HG03521 (cell line): ENCODE measurements around the gene SPIB.

Experiments
- ATAC-seq: cut with Tn5 transposase; IDR thresholded peaks from one replicate; pipeline ENCODE4 v1.9.1; 2021; ENCODE audit warnings: mild to moderate bottlenecking, moderate library complexity; ENCODE audit not compliant: unreplicated experiment

SPIB gene

DNA sequence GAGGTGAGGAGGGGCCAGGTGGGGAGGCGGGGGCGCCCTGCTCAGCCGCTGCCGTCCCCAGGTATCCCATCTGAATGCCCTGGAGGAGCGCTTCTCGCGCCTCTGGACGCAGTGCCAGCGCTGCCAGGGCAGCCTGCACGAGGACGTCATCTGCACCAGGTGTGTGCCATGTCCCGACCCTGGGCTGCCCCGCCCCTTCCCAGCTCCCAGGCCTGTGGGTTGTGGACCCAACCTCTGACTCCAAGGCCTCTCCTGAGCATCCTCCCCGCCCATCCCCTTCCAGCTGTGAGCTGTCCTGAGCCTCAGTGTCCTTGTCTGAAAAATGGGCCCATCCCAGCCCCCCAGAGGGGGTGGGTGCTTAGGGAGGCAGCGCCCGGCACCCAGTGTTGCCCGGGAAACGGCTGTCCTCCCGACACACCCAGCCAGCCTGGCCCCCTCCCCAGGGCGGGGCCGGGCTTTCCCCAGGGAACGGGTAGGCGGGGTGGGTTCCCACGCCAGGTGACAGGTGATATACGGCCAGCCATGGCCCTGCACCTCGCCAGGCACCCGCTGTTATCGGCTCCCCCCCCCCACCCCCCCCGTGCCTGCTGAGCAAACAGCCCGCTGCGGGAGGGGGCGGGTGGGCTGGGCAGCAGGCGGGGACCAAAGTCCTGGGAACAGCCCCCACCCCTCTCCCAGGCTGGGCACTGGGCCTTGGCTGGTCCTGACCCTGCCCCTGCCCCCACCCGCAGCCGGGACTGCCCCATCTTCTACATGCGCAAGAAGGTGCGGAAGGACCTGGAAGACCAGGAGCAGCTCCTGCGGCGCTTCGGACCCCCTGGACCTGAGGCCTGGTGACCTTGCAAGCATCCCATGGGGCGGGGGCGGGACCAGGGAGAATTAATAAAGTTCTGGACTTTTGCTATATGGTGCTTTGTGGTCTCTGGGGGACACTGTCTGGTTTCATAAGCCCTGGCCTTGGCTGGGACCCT is 1.3 kb upstream of the SPIB start:
- no peak for ATAC-seq

DNA sequence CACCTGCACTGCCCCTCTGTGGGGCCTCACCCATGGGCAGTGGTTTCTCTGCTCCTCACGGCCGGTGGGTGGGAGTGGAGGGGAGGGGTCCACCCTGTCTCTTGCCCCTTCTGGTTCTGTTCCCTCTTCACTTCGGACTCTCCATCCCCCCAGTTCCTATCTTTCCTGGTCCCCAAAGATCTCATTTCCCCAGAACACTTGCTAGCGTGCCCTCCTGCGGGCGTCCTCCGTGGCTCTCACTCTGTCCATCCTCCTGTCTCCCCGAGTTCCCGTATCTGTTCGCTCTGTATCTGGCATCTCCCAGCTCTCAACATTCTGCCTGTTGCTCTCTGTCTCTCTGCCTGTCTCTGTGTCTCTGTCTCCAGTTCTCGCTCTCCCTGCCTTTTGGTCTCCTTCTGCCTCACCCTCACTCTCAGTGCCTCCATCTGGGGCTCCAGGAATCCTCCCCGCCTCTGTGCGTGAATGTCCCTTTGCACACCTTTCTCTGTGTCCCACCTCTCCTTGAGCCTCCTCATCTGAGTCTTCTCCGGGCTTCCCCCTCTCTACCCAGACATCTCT is 363 bp downstream of the SPIB start:
- no peak for ATAC-seq

DNA sequence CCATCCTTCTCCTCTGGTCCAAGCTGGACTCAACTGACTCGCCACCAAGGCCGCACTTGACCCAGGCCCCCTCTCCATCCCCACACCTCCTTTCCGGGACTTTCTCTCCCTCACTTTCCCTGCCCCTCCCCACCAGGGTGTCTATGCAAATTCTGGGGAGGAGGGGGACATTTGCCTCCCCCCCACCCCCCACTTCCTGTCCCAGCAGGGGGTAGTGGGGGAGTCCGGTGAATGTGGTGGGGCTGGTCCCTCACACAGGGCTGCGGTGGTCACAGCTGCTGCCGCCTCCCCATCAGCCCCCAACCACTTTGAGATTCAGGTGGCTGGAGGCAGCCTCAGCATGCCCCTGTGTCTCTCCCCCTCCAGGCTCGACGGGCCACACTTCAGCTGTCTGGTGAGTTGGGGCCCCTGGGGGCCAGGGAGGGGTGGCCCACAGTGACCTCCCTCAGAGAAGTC is 870 bp downstream of the SPIB start:
- no peak for ATAC-seq

DNA sequence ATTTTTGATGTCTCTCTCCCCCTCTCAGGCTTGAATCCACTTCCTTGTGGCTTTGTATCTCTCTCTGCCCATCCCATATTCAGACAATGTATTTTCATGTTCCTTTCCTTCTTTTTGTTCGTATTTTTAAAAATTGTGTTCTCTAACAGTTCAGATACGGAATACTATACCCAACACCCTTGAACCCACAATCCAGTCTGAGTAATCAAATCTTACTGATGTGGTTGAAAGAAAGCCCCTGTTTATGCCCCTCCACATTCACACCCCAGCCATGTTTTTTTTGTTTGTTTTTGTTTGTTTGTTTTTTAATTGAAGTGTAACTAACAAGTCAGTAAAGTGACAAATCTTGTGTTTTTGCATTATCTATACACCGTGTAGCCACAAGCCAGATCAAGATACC is 1.4 kb downstream of the SPIB start:
- ATAC-seq, result no peak

DNA sequence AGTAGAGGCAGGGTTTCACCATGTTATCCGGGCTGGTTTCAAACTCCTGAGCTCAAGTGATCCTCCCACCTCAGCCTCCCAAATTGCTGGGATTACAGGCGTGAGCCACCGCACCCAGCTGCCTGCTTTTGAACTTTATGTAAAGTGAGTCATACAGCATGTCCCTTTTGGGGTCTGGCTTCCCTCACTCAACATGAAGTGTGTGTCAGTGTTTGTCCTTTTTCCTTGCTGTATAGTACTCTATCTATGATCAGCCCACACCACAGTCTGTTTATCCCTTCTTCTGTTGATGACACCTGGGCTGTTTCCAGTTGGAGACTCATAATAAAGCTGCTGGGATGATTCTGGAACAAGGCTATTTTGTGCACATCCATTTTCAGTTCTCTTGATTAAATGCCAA is 2.1 kb downstream of the SPIB start:
- no peak for ATAC-seq

DNA sequence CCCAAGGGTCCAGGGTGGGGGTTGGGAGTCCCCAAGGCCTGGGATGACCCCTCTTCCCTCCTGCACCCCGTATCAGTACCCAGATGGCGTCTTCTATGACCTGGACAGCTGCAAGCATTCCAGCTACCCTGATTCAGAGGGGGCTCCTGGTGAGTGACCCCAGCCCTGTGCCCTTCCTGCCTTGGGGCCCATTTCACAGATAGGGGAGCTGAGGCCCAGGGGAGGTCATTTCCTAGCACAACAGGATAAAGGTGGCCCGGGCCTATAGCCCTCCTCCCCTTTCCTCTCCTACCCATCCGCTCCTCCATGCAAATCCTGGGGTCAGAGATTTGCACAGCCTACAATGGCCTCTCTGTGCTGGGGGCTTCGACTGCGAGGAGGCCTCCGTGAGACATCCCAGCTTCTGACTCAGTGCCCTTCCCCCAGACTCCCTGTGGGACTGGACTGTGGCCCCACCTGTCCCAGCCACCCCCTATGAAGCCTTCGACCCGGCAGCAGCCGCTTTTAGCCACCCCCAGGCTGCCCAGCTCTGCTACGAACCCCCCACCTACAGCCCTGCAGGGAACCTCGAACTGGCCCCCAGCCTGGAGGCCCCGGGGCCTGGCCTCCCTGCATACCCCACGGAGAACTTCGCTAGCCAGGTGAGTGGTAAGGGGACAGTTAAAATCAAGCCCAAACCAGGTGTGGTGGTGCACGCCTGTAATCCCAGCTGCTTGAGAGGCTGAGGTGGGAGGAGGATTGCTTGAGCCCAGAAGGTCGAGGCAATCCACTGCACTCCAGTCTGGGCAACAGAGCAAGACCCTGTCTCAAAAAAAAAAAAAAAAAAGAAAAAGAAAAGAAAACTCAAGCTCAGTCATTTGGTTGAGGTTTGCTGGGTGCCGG is 3.9 kb downstream of the SPIB start:
- ATAC-seq, result no peak

DNA sequence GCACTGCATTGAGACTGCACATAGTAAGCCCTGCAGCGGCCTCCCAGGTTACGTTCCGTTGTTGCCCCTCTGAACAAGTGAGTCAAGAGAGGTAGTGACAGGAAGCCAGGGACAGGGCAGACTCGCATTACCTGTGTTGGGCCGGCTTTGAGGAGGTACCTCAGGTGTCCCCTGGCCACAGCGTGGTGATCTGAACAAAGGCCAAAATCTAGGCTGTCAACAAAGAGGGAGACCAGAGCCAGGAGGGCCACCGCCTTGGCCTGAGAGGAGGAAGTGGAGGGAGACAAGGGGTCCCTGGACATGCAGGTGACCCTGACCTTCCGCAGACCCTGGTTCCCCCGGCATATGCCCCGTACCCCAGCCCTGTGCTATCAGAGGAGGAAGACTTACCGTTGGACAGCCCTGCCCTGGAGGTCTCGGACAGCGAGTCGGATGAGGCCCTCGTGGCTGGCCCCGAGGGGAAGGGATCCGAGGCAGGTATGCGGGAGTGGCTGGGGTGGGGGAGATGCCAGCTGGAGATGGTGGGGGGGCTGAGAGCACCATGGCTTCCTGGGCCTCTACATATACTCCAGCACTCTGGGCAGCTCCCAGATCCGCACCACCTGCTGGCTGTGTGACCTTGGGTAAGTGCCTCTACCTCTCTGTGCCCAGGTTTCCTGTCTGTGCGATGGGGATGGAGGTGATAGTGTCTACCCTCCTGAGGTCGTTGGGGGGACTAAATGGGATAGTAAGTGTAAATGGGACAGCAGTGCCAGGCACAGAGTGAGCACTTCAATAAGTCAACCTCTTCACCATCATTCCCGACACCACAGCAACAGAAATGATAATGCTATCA is 4.8 kb downstream of the SPIB start:
- no peak for ATAC-seq

DNA sequence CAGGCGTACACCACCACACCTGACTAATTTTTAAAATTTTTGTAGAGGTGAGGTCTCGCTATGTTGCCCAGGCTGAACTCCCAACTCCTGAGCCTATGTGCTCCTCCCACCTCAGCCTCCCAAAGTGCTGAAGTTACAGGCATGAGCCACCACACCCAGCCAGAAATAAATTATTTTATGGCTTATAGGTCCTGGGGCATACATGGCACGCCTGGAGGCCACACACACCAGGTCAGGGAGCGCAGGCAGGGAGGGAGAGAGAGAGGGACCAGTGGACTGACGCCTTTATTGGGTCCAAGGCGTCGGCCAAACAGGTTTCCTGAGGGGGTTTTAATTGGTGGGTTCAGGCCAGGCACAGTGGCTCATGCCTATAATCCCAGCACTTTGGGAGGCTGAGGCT is 6.8 kb downstream of the SPIB start:
- ATAC-seq, result no peak

DNA sequence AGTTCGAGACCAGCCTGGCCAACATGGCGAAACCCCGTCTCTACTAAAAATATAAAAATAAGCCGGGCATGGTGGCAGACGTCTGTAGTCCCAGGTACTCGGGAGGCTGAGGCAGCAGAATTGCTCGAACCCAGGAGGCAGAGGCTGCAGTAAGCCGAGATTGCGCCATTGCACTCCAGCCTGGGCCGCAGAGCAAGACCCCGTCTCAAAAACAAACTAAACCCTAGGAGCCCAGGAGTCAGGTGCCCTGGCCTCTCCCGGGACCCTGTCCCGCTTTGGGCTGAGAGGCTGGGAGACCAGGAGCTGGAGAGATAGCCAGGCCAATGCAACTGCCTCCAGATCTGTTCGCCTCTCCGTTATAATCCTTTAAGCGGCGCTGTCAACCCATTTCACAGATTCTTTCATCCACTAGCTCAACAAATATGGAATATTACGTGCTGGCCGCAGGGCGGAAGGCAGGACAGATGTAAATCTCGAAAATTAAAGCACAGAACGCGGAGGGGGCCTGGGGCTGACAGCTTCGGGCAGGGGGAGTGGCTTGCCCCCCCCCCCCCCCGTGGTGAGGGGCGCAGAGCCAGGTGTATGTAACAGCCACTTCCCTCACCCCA is 8.7 kb downstream of the SPIB start:
- ATAC-seq, result no peak

DNA sequence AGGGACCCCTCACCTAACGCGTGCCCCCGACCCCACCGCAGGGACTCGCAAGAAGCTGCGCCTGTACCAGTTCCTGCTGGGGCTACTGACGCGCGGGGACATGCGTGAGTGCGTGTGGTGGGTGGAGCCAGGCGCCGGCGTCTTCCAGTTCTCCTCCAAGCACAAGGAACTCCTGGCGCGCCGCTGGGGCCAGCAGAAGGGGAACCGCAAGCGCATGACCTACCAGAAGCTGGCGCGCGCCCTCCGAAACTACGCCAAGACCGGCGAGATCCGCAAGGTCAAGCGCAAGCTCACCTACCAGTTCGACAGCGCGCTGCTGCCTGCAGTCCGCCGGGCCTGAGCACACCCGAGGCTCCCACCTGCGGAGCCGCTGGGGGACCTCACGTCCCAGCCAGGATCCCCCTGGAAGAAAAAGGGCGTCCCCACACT is 9.3 kb downstream of the SPIB start:
- no peak for ATAC-seq

DNA sequence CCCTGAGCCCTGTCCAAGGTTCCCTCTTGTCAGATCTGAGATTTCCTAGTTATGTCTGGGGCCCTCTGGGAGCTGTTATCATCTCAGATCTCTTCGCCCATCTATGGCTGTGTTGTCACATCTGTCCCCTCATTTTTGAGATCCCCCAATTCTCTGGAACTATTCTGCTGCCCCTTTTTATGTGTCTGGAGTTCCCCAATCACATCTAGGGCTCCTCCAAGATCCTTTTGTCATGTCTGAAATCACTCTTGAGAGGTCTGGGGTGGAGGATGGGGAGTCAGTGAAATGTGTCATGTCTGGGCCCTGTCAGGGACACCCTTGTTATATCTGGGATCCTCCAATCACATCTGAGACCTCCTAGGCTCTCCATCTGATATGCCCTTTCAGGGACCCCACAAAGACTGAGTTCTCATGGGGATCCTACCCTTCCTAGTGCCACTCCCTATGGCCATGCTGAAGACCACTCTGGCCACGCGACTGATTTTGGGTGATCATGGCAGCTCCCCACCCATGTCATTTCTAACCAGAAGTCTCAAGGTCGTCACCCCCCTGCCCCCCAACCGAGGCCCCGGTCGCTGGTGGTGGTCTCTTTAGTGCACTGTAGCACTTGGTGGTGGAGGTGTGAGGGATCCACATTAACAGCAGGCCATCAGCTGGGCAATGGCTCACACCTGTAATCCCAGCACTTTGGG is 10.2 kb downstream of the SPIB start:
- no peak for ATAC-seq

DNA sequence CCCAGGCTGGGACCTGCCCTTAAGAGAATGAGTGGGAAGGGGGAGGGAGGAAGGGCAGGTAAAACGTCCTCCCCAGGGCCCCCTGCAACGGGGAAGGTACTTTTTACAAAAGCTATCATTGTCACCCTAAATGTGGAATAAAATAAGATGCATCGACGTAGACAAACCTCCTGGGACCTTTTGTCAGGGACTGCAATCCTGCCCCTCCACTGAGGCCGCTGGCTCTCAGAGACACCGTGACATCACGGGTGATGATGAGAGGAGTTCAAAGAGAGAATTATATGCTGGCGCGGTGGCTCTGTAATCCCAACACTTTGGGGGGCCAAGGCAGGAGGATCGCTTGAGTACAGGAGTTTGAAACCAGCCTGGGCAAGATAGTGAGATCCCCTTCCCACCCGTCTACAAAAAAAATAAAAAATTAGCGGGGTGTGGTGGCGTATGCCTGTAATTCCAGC is 12.2 kb downstream of the SPIB start:
- ATAC-seq, result no peak

DNA sequence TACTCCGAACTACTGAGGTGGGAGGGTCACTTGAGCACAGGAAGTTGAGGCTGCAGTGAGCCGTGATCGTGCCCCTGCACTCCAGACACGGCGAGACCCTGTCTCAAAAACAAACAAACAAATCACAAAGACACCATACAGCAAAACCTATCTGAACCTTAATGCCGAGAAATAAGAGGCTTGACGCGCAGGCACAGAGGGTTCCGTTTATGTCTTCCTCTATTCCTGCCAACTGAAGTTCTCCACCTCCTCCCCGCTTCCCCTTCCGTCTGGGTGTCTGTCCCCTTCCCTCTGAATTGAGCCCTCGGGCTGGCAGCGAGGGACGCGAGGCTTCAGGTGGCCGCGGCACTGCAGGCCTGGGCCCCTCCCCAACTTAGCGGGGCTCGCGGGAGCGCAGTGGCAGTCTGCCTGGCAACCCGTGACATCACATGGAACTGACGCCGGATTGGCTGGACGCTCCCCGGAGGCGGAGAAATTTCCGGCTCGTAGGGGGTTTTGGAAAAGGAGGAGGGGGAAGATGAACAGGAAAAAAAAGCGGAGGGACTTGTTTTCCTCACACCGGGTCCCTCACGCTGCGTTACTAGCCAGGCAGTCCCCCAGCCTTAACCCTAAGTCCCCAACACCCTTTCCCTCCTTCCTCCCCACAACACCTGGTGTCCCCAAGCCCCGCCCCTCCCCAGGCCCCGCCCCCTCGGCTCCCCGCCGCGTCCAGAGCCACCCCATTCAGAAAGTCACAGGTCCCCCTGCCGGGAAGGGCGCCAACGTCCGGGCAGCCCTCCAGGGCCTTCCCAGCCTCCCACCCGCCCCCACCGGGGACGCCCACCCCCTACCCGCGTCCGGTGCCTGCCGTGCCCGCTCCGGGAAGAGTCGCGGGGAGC is 12.8 kb downstream of the SPIB start:
- ATAC-seq, result peak; percentile 73

DNA sequence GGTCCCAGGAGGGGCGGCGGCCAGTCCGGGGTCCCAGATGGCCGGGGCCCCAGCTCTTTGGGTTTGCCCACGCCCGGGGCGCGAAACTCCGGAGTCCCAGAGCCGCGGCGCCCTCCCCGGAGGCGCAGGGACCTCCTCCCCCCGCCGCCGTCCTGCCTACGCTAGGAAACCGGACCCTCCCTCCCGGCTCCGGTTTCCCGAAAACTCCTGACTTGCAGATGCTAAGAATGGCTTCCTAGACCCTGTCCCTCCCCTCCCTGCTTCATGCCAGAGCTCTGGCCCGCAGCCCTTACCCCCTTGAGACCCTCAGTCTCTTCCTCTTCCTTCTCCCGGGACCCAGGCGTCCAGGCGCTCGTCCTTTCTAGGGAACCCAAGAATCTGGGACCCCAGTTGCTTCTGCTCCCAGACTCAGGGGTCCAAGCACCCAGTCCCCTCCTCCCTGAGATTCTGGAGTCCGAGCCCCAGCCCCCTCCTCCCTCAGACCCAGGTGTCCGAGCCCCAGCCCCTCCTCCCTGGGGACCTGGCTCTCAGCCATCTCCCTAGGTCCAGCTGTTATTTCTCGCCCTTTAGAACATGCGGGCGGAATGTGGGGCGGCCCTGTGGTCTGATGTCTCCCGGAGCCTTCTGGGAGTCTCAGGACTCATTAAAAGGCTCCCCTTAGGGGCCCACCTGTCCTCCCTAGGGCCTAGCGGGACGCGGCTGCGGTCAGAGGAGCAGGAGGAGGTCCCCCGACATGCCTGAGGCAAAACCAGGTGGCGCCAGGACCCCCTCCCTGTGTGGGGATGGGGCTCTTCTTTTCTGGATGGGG is 13.7 kb downstream of the SPIB start, which contains the start of gene MYBPC2:
Gene MYBPC2 (plus strand): TSS at position 672 of the 808 bp plus-strand sequence. CDS start 62 bp downstream, at position 734.
- ATAC-seq, result no peak

DNA sequence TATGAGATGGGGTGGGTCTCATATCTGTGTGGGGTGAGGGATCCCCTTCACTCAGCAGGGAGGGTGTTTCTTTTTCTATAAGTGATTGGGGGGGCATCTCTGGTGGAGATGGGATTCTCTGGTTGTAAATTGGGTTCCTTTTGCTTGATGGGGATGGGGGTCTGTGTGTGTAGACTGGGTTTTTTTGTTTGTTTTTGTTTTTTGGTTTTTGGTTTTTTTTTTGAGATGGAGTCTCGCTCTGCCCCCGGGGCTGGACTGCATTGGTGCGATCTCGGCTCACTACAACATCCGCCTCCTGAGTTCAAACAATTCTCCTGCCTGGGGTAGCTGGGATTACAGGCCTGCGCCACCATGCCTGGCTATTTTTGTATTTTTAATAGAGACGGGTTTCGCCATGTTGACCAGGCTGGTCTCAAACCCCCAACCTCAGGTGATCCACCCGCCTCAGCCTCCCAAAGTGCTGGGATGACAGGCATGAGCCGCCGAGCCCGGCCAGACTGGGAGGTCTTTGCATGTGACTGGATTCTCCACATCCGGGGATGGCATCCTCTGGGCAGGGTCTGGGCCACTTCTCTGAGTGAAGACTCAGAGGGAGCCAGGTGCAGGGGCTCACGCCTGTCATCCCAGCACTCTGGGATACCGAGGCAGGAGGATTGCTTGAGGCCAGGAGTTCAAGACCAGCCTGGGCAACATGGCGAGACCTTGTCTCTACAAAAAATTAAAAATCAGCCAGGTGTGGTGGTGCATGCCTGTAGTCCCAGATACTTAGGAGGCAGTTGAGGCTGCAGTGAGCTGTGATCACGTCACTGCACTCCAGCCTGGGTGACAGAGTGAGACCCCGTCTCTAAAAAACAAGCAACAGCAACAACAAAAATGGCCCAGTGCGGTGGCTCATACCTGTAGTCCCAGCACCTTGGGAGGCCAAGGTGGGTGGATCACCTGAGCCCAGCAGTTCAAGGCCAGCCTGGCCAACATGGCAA is 14.8 kb downstream of the SPIB start:
- ATAC-seq, result no peak

DNA sequence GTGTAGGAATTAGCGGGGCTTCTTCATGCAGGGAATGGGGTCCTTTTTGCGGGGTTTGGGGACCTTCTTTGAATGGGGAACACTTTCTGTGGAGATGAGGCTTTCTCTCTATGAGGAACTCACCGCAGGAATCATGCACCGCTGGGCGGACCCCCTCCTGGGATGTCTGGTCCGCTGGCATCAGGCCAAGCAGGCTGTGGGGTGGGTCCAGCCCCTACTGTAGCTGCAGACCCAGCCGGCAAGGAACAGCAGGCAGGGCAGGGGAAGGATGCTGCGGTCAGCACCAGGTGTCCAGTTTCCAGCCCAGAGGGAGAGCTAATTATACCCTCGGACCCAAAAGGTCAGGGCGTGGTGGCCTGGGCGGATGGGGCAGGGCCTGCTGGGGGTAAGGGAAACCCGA is 15.8 kb downstream of the SPIB start:
- ATAC-seq, result no peak
